HG02759 (cell line): ENCODE measurements around the gene PPFIA4.
A peak's percentile ranks its signal among the peaks of the same experiment; 100 is the strongest.
"Not testable (repeated sequence)": the region's sequence is repeated elsewhere in the genome, so short reads cannot be mapped to it uniquely, and the experiment has no call there.

Experiments
- ATAC-seq: cut with Tn5 transposase; IDR thresholded peaks from one replicate; pipeline ENCODE4 v1.9.1; 2021; ENCODE audit warnings: mild to moderate bottlenecking, moderate library complexity; ENCODE audit not compliant: unreplicated experiment

Gene PPFIA4

GRCh38 chr1:203011582-203011981 lies 14.7 kb upstream of the PPFIA4 start:
- no peak for ATAC-seq

- no peak for ATAC-seq
Observed at GRCh38 chr1:203017061-203017460, 9.2 kb upstream of the PPFIA4 start.

- ATAC-seq: no peak
Observed at GRCh38 chr1:203017692-203018091, 8.6 kb upstream of the PPFIA4 start.

GRCh38 chr1:203022855-203023254 lies 3.4 kb upstream of the PPFIA4 start:
- ATAC-seq: not testable (repeated sequence)

- ATAC-seq: no peak
Observed at GRCh38 chr1:203025686-203026030, 633 bp upstream of the PPFIA4 start.

GRCh38 chr1:203026666-203027663 lies 674 bp downstream of the PPFIA4 start:
- ATAC-seq: peak; percentile 24

GRCh38 chr1:203028067-203028783 lies 1.9 kb downstream of the PPFIA4 start:
- ATAC-seq: no peak

GRCh38 chr1:203028784-203029553 lies 2.7 kb downstream of the PPFIA4 start:
- ATAC-seq: no peak

GRCh38 chr1:203031467-203031866 lies 5.2 kb downstream of the PPFIA4 start:
- no peak for ATAC-seq

- no peak for ATAC-seq
Observed at GRCh38 chr1:203033287-203033686, 7.0 kb downstream of the PPFIA4 start.

GRCh38 chr1:203033917-203034316 lies 7.6 kb downstream of the PPFIA4 start:
- no peak for ATAC-seq

GRCh38 chr1:203034422-203035110 lies 8.3 kb downstream of the PPFIA4 start:
- no peak for ATAC-seq

GRCh38 chr1:203035111-203036000 lies 9.1 kb downstream of the PPFIA4 start:
- no peak for ATAC-seq

- no peak for ATAC-seq
Observed at GRCh38 chr1:203036135-203036534, 9.8 kb downstream of the PPFIA4 start.

GRCh38 chr1:203036537-203036936 lies 10.2 kb downstream of the PPFIA4 start:
- no peak for ATAC-seq

GRCh38 chr1:203037509-203038190 lies 11.4 kb downstream of the PPFIA4 start:
- ATAC-seq: no peak

- ATAC-seq: peak; percentile 62
Observed at GRCh38 chr1:203038217-203038741, 12.0 kb downstream of the PPFIA4 start.

GRCh38 chr1:203038891-203039608 lies 12.8 kb downstream of the PPFIA4 start:
- peak; percentile 66 for ATAC-seq
